ENCODE measurements around the gene CLRN2.
A peak's percentile ranks its signal among the peaks of the same experiment; 100 is the strongest.

Gene CLRN2

DNA sequence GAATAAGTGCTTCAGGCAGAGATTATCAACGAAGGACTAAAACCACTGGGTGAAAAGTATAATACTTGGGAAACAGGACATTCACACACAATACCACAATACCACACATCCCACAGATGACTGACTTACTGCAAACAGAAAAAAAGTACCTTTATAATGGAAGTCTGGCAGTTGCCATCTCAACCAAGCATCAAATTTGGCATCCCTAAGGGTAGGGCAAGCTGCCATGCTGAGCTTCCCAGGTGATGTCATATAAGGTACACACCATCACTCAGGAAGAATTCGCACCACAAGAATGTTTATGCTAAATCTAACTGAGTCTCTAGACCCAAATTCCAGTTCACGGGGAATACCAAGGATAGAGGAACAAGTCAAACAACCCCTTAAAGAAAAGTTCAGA, 12.2 kb upstream of the CLRN2 start:
- H3K27ac ChIP-seq: no peak overlapping the region
- TF ChIP-seq, protein P1, sequence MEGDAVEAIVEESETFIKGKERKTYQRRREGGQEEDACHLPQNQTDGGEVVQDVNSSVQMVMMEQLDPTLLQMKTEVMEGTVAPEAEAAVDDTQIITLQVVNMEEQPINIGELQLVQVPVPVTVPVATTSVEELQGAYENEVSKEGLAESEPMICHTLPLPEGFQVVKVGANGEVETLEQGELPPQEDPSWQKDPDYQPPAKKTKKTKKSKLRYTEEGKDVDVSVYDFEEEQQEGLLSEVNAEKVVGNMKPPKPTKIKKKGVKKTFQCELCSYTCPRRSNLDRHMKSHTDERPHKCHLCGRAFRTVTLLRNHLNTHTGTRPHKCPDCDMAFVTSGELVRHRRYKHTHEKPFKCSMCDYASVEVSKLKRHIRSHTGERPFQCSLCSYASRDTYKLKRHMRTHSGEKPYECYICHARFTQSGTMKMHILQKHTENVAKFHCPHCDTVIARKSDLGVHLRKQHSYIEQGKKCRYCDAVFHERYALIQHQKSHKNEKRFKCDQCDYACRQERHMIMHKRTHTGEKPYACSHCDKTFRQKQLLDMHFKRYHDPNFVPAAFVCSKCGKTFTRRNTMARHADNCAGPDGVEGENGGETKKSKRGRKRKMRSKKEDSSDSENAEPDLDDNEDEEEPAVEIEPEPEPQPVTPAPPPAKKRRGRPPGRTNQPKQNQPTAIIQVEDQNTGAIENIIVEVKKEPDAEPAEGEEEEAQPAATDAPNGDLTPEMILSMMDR (IDR thresholded peaks at IDR 0.05): no peak
- TF ChIP-seq ZFX (IDR thresholded peaks at IDR 0.05; ENCODE audit: borderline replicate concordance): no peak

DNA sequence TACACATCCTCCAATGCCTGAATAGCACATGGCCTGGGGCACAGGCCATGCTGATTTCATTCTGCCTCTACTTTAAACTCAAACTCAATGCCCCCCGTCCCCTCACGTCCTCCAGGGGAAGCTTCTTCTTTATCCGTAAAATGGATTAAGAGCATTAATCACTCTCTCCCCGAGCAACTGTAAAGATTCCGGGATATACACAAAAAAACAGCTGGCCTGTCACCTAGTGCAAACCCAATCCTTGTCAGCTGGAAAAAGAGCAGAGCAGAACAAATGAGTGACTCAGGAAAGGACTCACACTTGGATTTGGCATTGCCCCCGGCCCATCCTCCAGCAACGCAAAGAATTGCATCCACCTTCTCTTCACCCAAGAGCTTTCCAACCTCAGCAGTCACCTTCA, 10.9 kb upstream of the CLRN2 start:
- no peak for TF ChIP-seq ZFX (IDR thresholded peaks at IDR 0.05; ENCODE audit: borderline replicate concordance)
- TF ChIP-seq, protein P1 (IDR thresholded peaks at IDR 0.05): no peak
- H3K27ac ChIP-seq: no peak overlapping the region

DNA sequence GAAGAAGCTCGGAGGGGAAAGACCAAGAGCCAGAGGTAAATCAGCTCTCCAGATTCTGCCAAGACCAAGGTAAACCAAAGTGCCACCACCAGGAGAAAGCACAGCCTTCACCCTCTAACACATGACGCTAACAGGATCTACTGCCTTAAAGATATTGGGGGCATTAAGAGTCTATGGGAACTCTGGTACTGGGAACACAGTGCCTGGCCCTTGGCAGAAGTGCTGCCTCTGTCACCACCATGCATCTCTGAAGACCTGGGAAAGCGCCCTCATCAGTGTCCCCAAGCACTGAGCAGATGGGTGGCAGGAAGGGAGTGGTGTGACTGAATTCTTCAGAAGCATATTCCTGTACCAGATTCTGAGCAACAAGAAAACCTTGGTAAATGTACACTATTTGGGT, 4.4 kb upstream of the CLRN2 start:
- TF ChIP-seq, protein P1 (IDR thresholded peaks at IDR 0.05): no peak
- TF ChIP-seq ZFX (IDR thresholded peaks at IDR 0.05; ENCODE audit: borderline replicate concordance): no peak
- H3K27ac ChIP-seq: no peak overlapping the region

DNA sequence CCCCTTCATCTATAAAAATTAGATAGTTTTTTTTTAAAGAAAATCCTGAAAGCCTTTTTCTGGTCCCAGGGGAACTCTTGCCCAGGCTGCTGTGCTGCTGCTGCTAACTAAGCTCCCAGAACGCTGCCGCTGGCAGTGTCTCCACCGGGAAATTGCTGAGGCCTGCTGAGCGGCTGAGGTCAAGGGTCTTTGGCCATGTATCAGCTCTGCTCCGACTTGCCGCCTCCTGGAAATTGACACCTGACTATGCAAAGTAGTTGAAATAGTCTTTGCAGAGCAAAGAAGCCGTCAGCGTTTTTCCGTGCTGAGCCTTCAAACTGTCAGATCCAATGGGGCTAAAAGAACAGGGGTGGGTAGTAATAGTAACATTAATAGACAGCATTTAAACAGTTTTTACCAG, 3.9 kb upstream of the CLRN2 start:
- no peak overlapping the region for H3K27ac ChIP-seq
- TF ChIP-seq ZFX (IDR thresholded peaks at IDR 0.05; ENCODE audit: borderline replicate concordance): no peak
- TF ChIP-seq, protein P1 (IDR thresholded peaks at IDR 0.05): no peak

DNA sequence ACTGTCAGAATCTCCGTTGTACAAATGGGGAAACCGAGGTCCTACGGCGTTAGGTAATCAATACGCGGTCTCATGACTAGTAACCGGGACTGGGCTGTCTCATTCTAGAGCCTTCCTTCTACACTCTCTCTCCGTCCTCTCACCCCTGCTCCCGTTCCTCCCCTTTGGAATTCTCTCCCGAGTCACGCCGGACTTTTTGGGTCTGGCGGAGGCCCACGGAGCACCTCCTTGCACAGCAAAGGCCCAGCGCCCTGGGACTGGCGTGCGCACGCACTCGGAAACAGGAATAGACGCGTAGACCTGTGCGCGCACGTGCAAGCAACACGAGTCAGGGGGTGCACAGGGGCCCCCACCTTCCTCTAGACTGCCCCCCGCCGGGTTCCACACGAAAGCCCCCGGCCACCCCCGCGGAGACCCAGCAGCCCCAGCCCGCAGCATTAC, 3.4 kb upstream of the CLRN2 start:
- H3K27ac ChIP-seq: no peak overlapping the region
- no peak for TF ChIP-seq ZFX (IDR thresholded peaks at IDR 0.05; ENCODE audit: borderline replicate concordance)

DNA sequence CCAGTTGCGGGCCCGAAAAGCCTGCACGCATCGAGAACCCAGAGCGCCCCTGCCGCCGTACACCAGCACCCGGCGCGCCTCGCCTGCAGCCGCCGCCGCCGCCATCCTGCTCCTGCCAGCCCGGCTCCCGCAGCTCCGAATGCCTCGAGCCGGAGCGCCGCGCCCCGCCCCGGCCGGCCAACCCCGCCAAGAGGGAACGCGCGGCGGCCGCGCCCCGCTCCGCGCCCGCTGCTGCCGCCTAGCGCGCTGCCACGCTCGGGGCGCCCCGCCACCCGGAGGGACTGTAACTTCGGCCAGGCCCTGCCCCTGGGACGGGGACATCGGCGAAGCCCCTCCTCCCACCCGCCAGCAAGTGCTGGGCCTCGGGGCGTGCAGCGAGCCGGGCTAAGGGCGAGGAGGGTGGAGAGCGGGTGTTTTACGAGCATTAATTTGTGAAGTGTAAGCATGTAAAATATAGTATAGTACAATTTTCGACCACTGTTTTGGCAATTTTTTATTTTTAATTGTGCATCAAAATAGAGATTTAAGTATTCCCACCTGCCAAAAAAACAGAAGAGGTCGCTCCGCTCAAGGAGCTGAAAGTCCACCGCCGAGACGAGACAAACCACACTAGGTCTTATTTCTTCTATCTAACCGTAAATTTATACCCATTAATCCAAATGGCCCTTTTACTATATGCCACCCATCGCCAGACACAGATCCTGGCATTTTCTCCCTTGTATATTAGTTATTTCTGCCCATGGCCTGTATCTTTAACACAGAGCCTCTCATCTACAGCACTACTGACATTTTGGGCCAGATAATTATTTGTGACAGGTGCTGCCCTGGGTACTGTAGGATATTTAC, 2.8 kb upstream of the CLRN2 start, which contains the start of gene QDPR:
Gene QDPR (minus strand): TSS at position 141 of the 846 bp plus-strand sequence. CDS start 36 bp downstream, at position 105.
- no peak within 1 kb of the TSS for H3K27ac ChIP-seq

DNA sequence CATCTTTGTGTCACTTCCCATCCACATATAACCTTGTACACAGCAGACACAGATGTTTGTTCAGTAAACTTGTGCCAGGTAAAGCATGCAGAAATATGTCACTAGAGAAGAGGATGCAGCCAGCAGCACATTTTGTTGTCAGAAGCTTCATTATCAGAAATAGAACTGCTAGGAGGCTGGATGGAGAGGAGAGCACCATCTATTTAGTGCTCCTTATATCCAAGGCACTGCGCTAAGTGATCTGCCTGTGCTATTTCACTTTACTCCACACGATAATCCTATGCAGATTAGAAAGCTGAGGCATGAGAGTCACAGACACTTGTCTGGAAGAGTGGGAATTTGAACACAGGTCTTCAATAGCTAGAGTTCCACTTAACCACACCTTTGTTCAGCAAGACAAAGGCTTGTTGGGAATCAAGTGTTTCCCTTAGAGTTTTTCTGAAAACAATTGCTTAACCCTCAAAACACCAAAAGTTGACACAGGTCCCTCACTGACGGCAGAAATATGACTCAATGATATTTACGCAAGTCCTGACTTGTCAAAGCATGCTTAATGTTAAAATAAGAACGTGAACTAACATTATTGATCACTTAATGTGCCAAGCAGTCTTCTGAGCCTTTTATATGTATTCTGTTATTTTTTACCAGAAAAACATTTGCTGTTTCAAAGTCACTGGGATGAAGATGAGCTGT, 1.8 kb upstream of the CLRN2 start:
- H3K27ac ChIP-seq: no peak overlapping the region
- TF ChIP-seq, protein P1 (IDR thresholded peaks at IDR 0.05): no peak
- TF ChIP-seq ZFX (IDR thresholded peaks at IDR 0.05; ENCODE audit: borderline replicate concordance): no peak

More for the DNA sequence above, 2.8 kb upstream of the CLRN2 start, which contains the start of gene QDPR:
- TF ChIP-seq ZFX (IDR thresholded peaks at IDR 0.05; ENCODE audit: borderline replicate concordance): no peak
- TF ChIP-seq, protein P1 (IDR thresholded peaks at IDR 0.05): peak; percentile 69
